ENCODE results near the gene VSTM4.

VSTM4 gene

DNA sequence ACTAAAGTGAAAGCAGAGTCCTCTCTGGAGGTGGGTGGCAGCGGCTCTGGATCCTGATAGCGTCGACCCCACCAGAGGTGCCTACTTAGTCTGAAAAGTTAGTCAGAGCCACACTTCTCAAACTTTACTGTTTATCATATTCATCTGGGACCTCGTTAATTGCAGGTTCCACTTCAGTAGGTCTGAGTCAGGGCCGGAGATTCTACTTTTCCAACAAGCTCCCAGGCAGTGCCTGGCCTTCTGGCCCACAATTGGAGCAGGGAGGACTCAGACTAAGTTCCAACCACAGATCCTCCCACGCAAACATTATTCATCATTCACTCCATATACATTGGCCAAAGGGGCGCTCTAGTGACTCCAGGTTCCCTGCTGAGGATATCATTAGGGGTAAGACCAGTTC lies 78.1 kb downstream of the VSTM4 start:
- DNase-seq, result no peak

DNA sequence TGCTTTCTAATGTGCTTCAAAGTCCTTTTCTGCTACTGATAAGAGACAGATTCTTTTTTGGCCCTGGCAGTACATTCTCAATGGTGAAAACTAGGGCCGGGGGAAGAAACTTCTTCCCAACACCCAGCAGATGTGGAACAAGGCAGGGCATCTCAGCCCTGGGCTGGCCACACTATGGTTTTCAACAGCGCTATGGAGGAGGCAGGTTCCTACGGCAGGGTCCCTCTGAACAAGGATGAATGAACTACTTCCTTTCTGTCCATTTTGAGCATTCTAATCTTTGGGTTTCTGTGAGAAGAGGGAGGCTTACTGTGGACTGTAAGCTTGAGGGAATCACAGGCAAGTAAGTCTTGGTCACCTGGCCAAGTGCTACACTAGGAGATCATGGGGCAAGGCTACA lies 78.7 kb downstream of the VSTM4 start:
- no peak for DNase-seq

GRCh38 chr10:49035920-49036319 lies 79.4 kb downstream of the VSTM4 start:
- no peak for DNase-seq

- DNase-seq, result no peak
Observed at GRCh38 chr10:49034925-49035324, 80.4 kb downstream of the VSTM4 start.

DNA sequence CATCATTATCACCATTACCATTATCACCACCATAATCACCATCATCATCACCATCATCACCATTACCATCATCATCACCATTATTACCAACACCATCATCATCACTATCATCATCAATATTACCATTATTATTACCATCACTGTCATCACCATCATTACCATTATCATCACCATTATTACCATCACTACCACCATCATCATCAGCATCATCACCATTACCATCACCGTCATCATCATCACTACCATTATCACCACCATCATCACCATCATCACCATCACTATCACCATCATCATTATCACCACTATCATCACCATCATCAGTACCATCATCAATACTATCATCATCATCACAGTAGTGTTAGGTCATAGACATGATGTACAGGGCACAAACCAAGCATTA lies 81.4 kb downstream of the VSTM4 start:
- no peak for DNase-seq

GRCh38 chr10:49029666-49030065 lies 85.7 kb downstream of the VSTM4 start:
- DNase-seq, result no peak

DNA sequence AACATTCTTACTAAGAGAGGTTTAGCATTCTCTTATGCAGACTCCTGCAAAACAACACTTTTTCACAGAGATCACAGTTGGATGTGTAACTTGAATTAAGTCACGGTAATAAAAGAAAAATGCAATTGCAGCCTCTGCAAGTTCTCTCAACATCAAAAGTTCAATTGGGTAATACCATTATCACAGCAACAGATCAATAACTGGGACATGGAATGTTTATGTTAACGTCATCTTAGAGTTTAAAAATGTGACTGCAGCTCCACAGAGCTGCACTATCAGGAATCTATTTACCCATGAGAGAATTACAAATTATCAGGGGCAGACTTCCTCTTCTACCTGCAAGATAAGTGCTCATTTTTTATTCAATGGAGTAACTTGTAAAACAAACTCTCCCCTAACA lies 86.7 kb downstream of the VSTM4 start:
- no peak for DNase-seq

GRCh38 chr10:49025347-49025983 lies 89.9 kb downstream of the VSTM4 start:
- DNase-seq, result no peak

DNA sequence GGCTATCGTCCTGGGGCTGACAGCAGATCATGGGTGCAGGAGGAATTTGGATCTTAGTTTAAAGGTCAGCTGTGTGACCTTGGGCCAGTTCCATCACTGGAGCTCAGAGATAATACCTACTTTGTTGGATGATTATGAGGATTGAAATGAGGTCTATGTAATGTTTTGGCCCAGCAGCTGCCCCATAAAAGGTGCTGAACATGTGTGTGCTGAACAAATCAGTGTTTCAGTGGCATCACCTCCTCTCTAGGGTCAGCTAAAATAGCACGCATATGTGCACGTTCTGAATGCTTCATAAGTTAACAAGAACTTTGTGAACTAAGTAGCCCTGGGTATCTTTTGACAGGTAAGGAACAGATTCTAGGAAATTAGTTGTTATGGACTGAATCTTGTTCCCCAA lies 90.8 kb downstream of the VSTM4 start:
- DNase-seq, result no peak

DNA sequence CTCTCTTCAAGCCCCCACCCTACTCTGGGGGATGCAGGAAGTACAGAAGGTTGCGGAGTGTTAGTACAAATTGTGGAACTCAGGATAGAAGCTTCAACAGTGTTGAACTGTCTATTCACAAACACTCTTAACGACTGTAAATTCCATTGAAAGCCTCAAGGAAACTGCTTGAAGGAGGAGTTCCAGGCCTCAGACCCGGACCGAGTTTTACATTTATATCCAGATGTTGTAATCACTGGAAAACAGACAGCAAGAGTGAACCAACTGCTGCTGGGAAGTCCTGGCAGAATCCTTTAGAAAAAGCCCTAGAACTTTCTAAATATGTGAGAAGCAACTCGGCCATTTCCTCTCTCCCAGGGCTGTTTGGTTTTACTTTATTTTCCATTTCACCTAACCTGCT lies 91.6 kb downstream of the VSTM4 start:
- DNase-seq, result no peak

DNA sequence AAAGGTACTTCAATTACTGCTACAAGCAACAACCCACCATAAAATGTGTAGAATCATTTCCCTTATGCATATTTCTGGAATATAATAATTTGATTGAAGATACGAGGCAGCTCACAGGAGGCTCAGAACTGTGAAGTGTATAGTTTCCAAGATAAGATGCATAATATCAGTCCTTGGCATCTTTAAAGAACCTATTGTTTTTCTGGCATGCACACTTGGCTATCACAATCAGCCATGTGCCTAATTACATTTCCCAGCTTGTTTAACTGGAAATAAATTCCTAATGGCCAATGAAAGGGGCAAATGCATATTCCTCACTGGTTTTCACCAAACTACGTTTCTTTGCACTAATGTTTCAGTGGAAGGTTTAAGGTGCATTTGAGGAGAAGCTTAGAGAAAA lies 92.3 kb downstream of the VSTM4 start:
- no peak for DNase-seq

GRCh38 chr10:49021685-49022084 lies 93.6 kb downstream of the VSTM4 start:
- DNase-seq, result no peak

DNA sequence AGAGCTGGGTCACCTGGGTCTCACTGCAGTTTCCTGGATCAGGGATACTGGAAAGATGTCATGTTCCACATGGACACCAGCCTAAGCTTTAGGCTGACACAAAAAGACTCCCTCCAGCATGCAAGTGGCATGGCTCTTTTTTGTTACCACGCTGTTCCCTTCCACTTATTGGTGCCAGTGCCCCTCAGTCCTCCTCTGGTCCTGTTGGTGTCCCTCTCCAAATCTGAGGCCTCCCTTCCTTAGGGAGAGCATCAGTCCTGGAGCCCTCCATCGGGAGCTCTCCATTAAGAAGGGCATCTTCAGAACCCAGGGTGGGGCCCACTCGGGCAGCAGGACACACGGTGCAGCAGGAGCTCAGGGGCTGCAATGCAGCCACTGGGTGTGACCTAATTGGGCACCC lies 99.6 kb downstream of the VSTM4 start:
- no peak for DNase-seq

GRCh38 chr10:49012603-49013002 lies 102.7 kb downstream of the VSTM4 start:
- no peak for DNase-seq

DNA sequence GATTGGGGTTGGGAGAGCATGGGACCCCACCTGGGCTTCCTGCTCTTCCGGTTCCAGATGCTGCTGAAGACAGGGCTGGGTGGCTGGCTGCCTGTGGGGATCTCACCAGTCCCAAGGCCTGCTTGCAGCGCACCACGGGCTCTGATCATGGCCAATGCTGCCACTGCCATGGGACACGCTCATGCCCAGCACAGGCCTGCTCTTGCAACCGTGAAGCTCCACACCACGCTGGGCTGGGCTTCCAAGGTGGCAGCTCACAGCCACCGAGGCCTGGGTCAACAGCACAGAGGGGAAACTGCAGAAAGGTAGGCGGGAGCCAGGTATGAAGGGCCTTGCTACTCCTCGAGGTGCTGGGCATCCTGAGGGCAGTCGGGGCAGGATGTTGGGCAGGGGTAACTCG lies 103.6 kb downstream of the VSTM4 start:
- no peak for DNase-seq

- no peak for DNase-seq
Observed at GRCh38 chr10:49010865-49011264, 104.5 kb downstream of the VSTM4 start.

DNA sequence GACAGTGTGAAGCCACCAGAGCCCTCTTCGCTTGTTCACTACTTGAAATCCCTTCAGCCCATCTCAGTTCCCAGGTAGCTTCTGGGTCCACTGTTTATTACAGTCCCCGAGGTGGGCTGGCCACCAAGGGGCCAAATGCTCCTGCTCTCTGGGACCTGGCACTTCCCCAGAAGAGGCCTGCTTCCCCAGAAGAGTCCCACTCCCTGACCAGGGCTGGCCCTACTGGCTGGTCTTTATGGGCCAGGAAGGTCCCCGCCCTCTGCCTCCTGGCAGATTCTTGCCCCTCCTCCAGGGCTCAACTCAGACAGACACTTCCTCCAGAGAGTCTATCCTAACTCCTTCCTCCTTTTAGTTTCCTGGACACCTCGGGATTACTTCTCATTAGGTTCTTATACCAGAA lies 105.0 kb downstream of the VSTM4 start:
- no peak for DNase-seq

- DNase-seq, result no peak
Observed at GRCh38 chr10:49009199-49009979, 105.9 kb downstream of the VSTM4 start.

- no peak for DNase-seq
Observed at GRCh38 chr10:49008505-49009198, 106.7 kb downstream of the VSTM4 start.

GRCh38 chr10:49008091-49008490 lies 107.2 kb downstream of the VSTM4 start:
- DNase-seq, result no peak

DNA sequence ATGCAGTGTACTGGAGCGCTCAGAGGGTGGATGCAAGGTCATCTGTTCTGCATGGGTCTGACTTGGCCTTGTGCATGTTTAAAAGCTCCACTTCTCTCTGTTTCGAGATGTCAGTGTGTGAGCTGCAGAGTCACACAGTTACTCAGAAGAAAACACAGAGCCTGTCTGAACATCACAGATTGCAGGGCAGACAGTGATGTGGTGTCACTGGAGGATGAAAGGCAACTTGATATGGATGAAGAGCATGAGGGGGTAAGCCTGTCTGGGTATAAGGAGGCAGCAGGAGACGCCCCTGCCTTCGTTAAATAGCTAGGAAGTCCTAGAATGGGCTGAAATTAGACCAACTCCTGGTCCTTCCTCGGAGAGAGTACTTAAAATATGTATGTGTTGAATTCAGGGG lies 108.2 kb downstream of the VSTM4 start:
- DNase-seq, result no peak

- DNase-seq, result no peak
Observed at GRCh38 chr10:49005270-49005669, 110.1 kb downstream of the VSTM4 start.

- no peak for DNase-seq
Observed at GRCh38 chr10:49001870-49002672, 113.3 kb downstream of the VSTM4 start.
